Measurements from ENCODE around the gene RTN4. TPM values are rescaled to one million over a fixed set of nuclear protein-coding genes. Genes with fewer than 3 reads are reported as not detected.
A peak's percentile ranks its signal among the peaks of the same experiment; 100 is the strongest.

The RTN4 gene
- total RNA-seq, 2 donors from 2014 or later, result 253 to 331 TPM

- no peak for TF ChIP-seq CTCF (IDR thresholded peaks at IDR 0.05)
- no peak overlapping the region for H3K27ac ChIP-seq
- H3K27me3 ChIP-seq (replicated peaks; ENCODE audit: insufficient read depth), result no peaks in the 10 kb centered on the region
- no peaks in the 10 kb centered on the region for H3K36me3 ChIP-seq
- no peak for DNase-seq (ENCODE audit: low spot score)
- peaks cover 47 to 90% of the 10 kb centered on the region in 2 donors for H3K4me1 ChIP-seq (ENCODE audit: control insufficient read depth in 1 of 2, low read depth in 2 of 2)
- H3K4me3 ChIP-seq, result no peak overlapping the region
- no peaks in the 10 kb centered on the region for H3K9me3 ChIP-seq
- no peak for ATAC-seq (ENCODE audit: insufficient number of reproducible peaks, low FRiP score, low read depth)
Measured at GRCh38 chr2:55025627-55026026, 24.6 kb downstream of the RTN4 start.

- H3K27me3 ChIP-seq (replicated peaks; ENCODE audit: insufficient read depth), result no peaks in the 10 kb centered on the region
- no peaks in the 10 kb centered on the region for H3K36me3 ChIP-seq
- no peak overlapping the region for H3K4me3 ChIP-seq
- peaks cover 45 to 85% of the 10 kb centered on the region in 2 donors for H3K4me1 ChIP-seq (ENCODE audit: control insufficient read depth in 1 of 2, low read depth in 2 of 2)
- ATAC-seq (ENCODE audit: insufficient number of reproducible peaks, low FRiP score, low read depth) (no peak), DNase-seq (ENCODE audit: low spot score) (no peak)
- H3K27ac ChIP-seq, result no peak overlapping the region
- TF ChIP-seq CTCF (IDR thresholded peaks at IDR 0.05), result no peak
- H3K9me3 ChIP-seq, result no peaks in the 10 kb centered on the region
Measured at GRCh38 chr2:55025082-55025481, 25.2 kb downstream of the RTN4 start.

GRCh38 chr2:55022476-55022875, 27.8 kb downstream of the RTN4 start:
- no peak for TF ChIP-seq CTCF (IDR thresholded peaks at IDR 0.05)

GRCh38 chr2:55019526-55020258, 30.6 kb downstream of the RTN4 start:
- TF ChIP-seq CTCF (IDR thresholded peaks at IDR 0.05), result no peak
- no peaks in the 10 kb centered on the region for H3K27me3 ChIP-seq (replicated peaks; ENCODE audit: insufficient read depth)
- H3K36me3 ChIP-seq, result no peaks in the 10 kb centered on the region
- peaks cover 35 to 53% of the 10 kb centered on the region in 2 donors for H3K4me1 ChIP-seq (ENCODE audit: control insufficient read depth in 1 of 2, low read depth in 2 of 2)
- peak overlapping the region in 1 of 2 donors; percentile 18 for H3K27ac ChIP-seq
- ATAC-seq (ENCODE audit: insufficient number of reproducible peaks, low FRiP score, low read depth), result no peak
- no peaks in the 10 kb centered on the region for H3K9me3 ChIP-seq
- no peak for DNase-seq (ENCODE audit: low spot score)
- no peak overlapping the region for H3K4me3 ChIP-seq

More at GRCh38 chr2:55022476-55022875, 27.8 kb downstream of the RTN4 start:
- Histone ChIP-seq H3K9me3 (no peaks in the 10 kb centered on the region), H3K36me3 (no peaks in the 10 kb centered on the region), H3K27ac (no peak overlapping the region), H3K4me1 (ENCODE audit: control insufficient read depth in 1 of 2, low read depth in 2 of 2) (peaks cover 43 to 64% of the 10 kb centered on the region in 2 donors), H3K27me3 (replicated peaks; ENCODE audit: insufficient read depth) (no peaks in the 10 kb centered on the region), H3K4me3 (no peak overlapping the region)
- ATAC-seq (ENCODE audit: insufficient number of reproducible peaks, low FRiP score, low read depth) (no peak), DNase-seq (ENCODE audit: low spot score) (no peak)

GRCh38 chr2:55018619-55019018, 31.6 kb downstream of the RTN4 start:
- H3K4me1 ChIP-seq (ENCODE audit: control insufficient read depth in 1 of 2, low read depth in 2 of 2), result peaks cover 35 to 55% of the 10 kb centered on the region in 2 donors
- no peak overlapping the region for H3K27ac ChIP-seq
- no peaks in the 10 kb centered on the region for H3K36me3 ChIP-seq
- no peak overlapping the region for H3K4me3 ChIP-seq
- ATAC-seq (ENCODE audit: insufficient number of reproducible peaks, low FRiP score, low read depth), result no peak
- DNase-seq (ENCODE audit: low spot score), result no peak
- no peaks in the 10 kb centered on the region for H3K9me3 ChIP-seq
- H3K27me3 ChIP-seq (replicated peaks; ENCODE audit: insufficient read depth), result no peaks in the 10 kb centered on the region
- no peak for TF ChIP-seq CTCF (IDR thresholded peaks at IDR 0.05)

Data from thoracic aorta (tissue), 2 donors.